Heart right ventricle (tissue), 16 donors: ENCODE data around the gene DCDC2C. TPM values are rescaled to one million over a fixed set of nuclear protein-coding genes. Genes with fewer than 3 reads are reported as not detected.

ENCODE experiments used
- ATAC-seq, 8 donors: fragments of 200-7000 bp; cut with Tn5 transposase; one replicate each; pipeline ENCODE4 v1.9.1; 2020; ENCODE audit warnings: mild to moderate bottlenecking in 8 of 8, moderate library complexity in 8 of 8, moderate number of reproducible peaks in 1 of 8
- DNase-seq, 2 donors: peaks; one replicate each; pipeline ENCODE4 v3.0.0-alpha.2; 2020
- H3K27ac ChIP-seq, 10 donors: fragments of 200-600 bp; sonication (generic) in 2 of 10; one replicate each; pipeline versions ENCODE4 v1.5.0 to v1.8.0; 2020 to 2022; ENCODE audit warnings: mild to moderate bottlenecking in 3 of 10
- H3K27me3 ChIP-seq, 7 donors: fragments of 200-600 bp; one replicate each; pipeline ENCODE4 v1.8.0; 2021 to 2022; ENCODE audit warnings: mild to moderate bottlenecking in 2 of 7
- H3K36me3 ChIP-seq, 9 donors: fragments of 200-600 bp; sonication (generic) in 1 of 9; one replicate each; pipeline versions ENCODE4 v1.5.0 to v1.8.0; 2020 to 2022; ENCODE audit warnings: mild to moderate bottlenecking in 2 of 9
- H3K4me1 ChIP-seq, 9 donors: fragments of 200-600 bp; sonication (generic) in 1 of 9; one replicate each; pipeline versions ENCODE4 v1.5.0 to v1.8.0; 2020 to 2022; ENCODE audit warnings: mild to moderate bottlenecking in 4 of 9
- H3K4me3 ChIP-seq, 10 donors: fragments of 200-600 bp; sonication (generic) in 2 of 10; one replicate each; pipeline versions ENCODE4 v1.5.0 to v1.8.0; 2020 to 2022; ENCODE audit warnings: mild to moderate bottlenecking in 7 of 10, moderate library complexity in 2 of 10
- H3K9me3 ChIP-seq, 11 donors: fragments of 200-600 bp in 10 of 11; sonication (generic) in 2 of 11; one replicate each; pipeline versions ENCODE4 v1.5.0 to v1.8.0; 2013 to 2022; ENCODE audit warnings: mild to moderate bottlenecking in 2 of 11, control low read depth in 1 of 11, moderate library complexity in 1 of 11
- CTCF ChIP-seq, 9 donors: fragments of 200-600 bp; sonication (generic) in 2 of 9; IDR thresholded peaks; one replicate each; pipeline versions ENCODE4 v1.5.0 to v1.8.0; 2021 to 2022; ENCODE audit warnings: antibody characterized with exemption in 9 of 9, mild to moderate bottlenecking in 5 of 9, moderate library complexity in 1 of 9
- WGBS, 2 donors: extraction: QIAGEN DNeasy Blood & Tissue Kit; methylation state at CpG; one replicate each; pipeline ENCODE4 v1.1.7; 2013; ENCODE audit warnings: inconsistent platforms in 1 of 2; 5-methylcytosine and 5-hydroxymethylcytosine counted together
- intact Hi-C, 10 donors: fragments of 100-400 bp; cut with DNase I; formaldehyde crosslinking; loops; one replicate each; pipeline versions ENCODE4 v1.11.1 to v1.14.2; 2022
- polyA plus RNA-seq, 2 donors: library from polyadenylated mRNA; stranded (reverse); fragments of 200-250 nt; gene quantifications; one replicate each; pipeline ENCODE4 v1.2.3, GENCODE V29; 2013
- total RNA-seq, 10 donors: library from RNA; stranded (reverse); fragmentation: NEBNext Ultra II Directional in 3 of 10; extraction: Animal tissue kit (Norgen Biotek cat#: 25700) in 3 of 10; gene quantifications; one replicate each; pipeline versions ENCODE4 v1.2.1 to v1.2.4, GENCODE V29; 2021 to 2023
- donor health status: Arrhythmogenic right ventricular cardiomyopathy.
- donor health status: ischemic (EF 13 %, LVEDD 7.1; RV severe dilation, severe dysfunction).
- donor health status: healthy with polysubstance abuse.
- donor health status: DM: no; HTN: yes; CAD: no.
- donor health status: DM: no; HTN: no; CAD: no.
- donor health status: ischemic (EF 25% LVEDD 6.9; RV normal size, moderate dysfunction).
- donor health status: ischemic (EF 25% LVEDD 5.7; RV mildly dilated, moderate dysfunction).
- donor health status: healthy.
- donor health status: DM: yes; HTN: yes; CAD: no.
- donor health status: Ischemic cardiomyopathy.
- donor health status: ischemic (EF 35%, LVEDD 5.7; RV mildly dilated, moderate dysfunction).
- donor health status: nonischemic (EF 11% LVEDD 7.7; RV severe dilation, severe dysfunction).
- donor health status: DM: yes; HTN: yes; CAD: no.
- donor health status: PGD.
- donor health status: ischemic (EF 29% LVEDD 5.4; RV normal size, mild dysfunction).
- donor health status: nonischemic (EF 23%, LVEDD 6.1; RV moderate dilation, normal function).

DCDC2C gene
- total and polyA plus RNA-seq, 12 donors = 0.66 TPM; not detected in 11

- Histone ChIP-seq H3K9me3 (no peaks in the 10 kb centered on the region), H3K36me3 (no peaks in the 10 kb centered on the region), H3K4me1 (peaks cover 0 to 6% (median 0%) of the 10 kb centered on the region in 9 donors), H3K4me3 (no peak overlapping the region), H3K27ac (no peak overlapping the region), H3K27me3 (peaks cover 0 to 39% (median 14%) of the 10 kb centered on the region in 7 donors)
- no peak for DNase-seq
- intact Hi-C loops = no loop called here
- no peak for TF ChIP-seq CTCF (IDR thresholded peaks at IDR 0.05)
- ATAC-seq = no peak
- 73 to 77% methylated on average over 12 of the region's 12 CpGs for WGBS, 2 donors
These were observed 71.0 kb downstream of the DCDC2C start for GRCh38 chr2:3774336-3774735.

- no peaks in the 10 kb centered on the region for H3K36me3 ChIP-seq
- WGBS, 2 donors = 87 to 89% methylated on average over 10 of the region's 10 CpGs
- DNase-seq = no peak
- no peak overlapping the region for H3K4me3 ChIP-seq
- H3K9me3 ChIP-seq = no peaks in the 10 kb centered on the region
- intact Hi-C loops = loop anchor here in 1 of 10 donors (5.0 kb wide), 1 partner anchor 49 kb away; no protein-coding TSS in a partner anchor
- no peak for TF ChIP-seq CTCF (IDR thresholded peaks at IDR 0.05)
- no peak for ATAC-seq
- H3K4me1 ChIP-seq = peaks cover 0 to 16% (median 13%) of the 10 kb centered on the region in 9 donors
- H3K27me3 ChIP-seq = peaks cover 0 to 32% (median 14%) of the 10 kb centered on the region in 7 donors
- no peak overlapping the region for H3K27ac ChIP-seq
These were observed 72.9 kb downstream of the DCDC2C start for GRCh38 chr2:3776311-3776710.

- WGBS, 2 donors = 56 to 66% methylated on average over 11 of the region's 11 CpGs
These were observed 74.6 kb downstream of the DCDC2C start for GRCh38 chr2:3777966-3778365.

GRCh38 chr2:3778851-3779495 lies 75.6 kb downstream of the DCDC2C start:
- intact Hi-C loops = loop anchor here in 1 of 10 donors (5.0 kb wide), 1 partner anchor 52 kb away; no protein-coding TSS in a partner anchor

More at GRCh38 chr2:3777966-3778365, 74.6 kb downstream of the DCDC2C start:
- Histone ChIP-seq H3K36me3 (no peaks in the 10 kb centered on the region), H3K4me3 (no peak overlapping the region), H3K27ac (no peak overlapping the region), H3K27me3 (peaks cover 0 to 28% (median 11%) of the 10 kb centered on the region in 7 donors), H3K4me1 (peaks cover 0 to 16% (median 13%) of the 10 kb centered on the region in 9 donors), H3K9me3 (no peaks in the 10 kb centered on the region)
- TF ChIP-seq CTCF (IDR thresholded peaks at IDR 0.05) = no peak
- DNase-seq = no peak
- intact Hi-C loops = loop anchor here in 1 of 10 donors (5.0 kb wide), 1 partner anchor 51 kb away; no protein-coding TSS in a partner anchor
- no peak for ATAC-seq

More at GRCh38 chr2:3778851-3779495, 75.6 kb downstream of the DCDC2C start:
- TF ChIP-seq CTCF (IDR thresholded peaks at IDR 0.05) = no peak
- Histone ChIP-seq H3K27me3 (peaks cover 0 to 28% (median 7%) of the 10 kb centered on the region in 7 donors), H3K36me3 (no peaks in the 10 kb centered on the region), H3K27ac (no peak overlapping the region), H3K9me3 (no peaks in the 10 kb centered on the region), H3K4me3 (no peak overlapping the region), H3K4me1 (peaks cover 0 to 16% (median 13%) of the 10 kb centered on the region in 9 donors)
- DNase-seq (no peak), ATAC-seq (no peak)
- 75 to 85% methylated on average over 24 of the region's 24 CpGs for WGBS, 2 donors
